ENCODE measurements around the gene ABI2.

Gene ABI2

DNA sequence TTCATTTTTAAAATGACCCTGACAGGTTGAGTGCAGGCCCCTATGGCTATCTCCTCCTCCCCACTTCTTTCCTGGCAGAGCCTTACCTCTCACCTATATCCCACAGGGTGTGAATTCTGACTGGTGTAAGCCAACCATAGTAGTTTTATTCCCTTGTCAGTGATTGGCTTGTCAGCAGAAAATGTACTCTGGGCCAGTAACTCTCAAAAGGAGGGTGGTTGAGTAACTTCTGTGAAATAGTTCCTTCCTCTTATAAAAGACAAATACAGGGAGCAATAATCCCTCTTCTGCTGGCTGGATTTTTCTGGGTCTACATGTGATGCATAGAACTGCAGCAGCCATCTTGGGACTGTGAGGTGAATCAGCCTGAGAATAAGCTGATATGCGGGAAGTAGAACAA lies 123.5 kb downstream of the ABI2 start:
- Histone ChIP-seq H3K18ac (ENCODE audit: low read length) (no peak overlapping the region), H4K12ac (ENCODE audit: low read depth, low read length) (no peak overlapping the region), H2AK5ac (ENCODE audit: low read length) (no peak overlapping the region), H2BK12ac (ENCODE audit: low read length) (no peak overlapping the region), H3K4me2 (ENCODE audit: low read length) (no peak overlapping the region), H2BK120ac (ENCODE audit: insufficient read depth, low read length, poor library complexity) (no peak overlapping the region), H3K27ac (ENCODE audit: low read depth, low read length) (no peak overlapping the region), H2AFZ (ENCODE audit: insufficient read depth, low read length, poor library complexity) (no peak overlapping the region), H3K79me1 (ENCODE audit: low read length) (no peaks in the 10 kb centered on the region), H3K4me3 (ENCODE audit: low read depth, low read length) (no peak overlapping the region), H2BK5ac (ENCODE audit: low read depth, low read length, poor library complexity) (no peak overlapping the region), H3K36me3 (ENCODE audit: control insufficient read depth in 1 of 2, insufficient read depth in 2 of 2, low read length in 2 of 2) (peaks cover 4 to 9% of the 10 kb centered on the region in 2 experiments), H3K4me1 (ENCODE audit: control insufficient read depth in 1 of 2, insufficient read depth in 2 of 2, low read length in 2 of 2) (peaks cover 0 to 3% of the 10 kb centered on the region in 2 experiments), H3K27me3 (ENCODE audit: insufficient read depth, low read length) (no peaks in the 10 kb centered on the region), H3K14ac (ENCODE audit: low read length) (no peak overlapping the region), H3K4ac (ENCODE audit: low read depth, low read length) (no peak overlapping the region), H3K9me3 (ENCODE audit: insufficient read depth, low read depth, low read length) (no peaks in the 10 kb centered on the region), H3K79me2 (ENCODE audit: control insufficient read depth, insufficient read depth, low read length, poor library complexity) (no peaks in the 10 kb centered on the region), H4K8ac (ENCODE audit: low read depth, low read length) (no peak overlapping the region), H4K91ac (ENCODE audit: low read depth, low read length) (no peak overlapping the region), H3K23ac (ENCODE audit: low read length) (no peak overlapping the region), H3K9ac (ENCODE audit: low read length) (no peak overlapping the region)
- no CpG with 5 or more reads among the region's 1 CpG for WGBS (ENCODE audit: extremely low coverage, insufficient coverage, insufficient read length)
- DNase-seq = peak; percentile 7 to 21

- H2BK12ac ChIP-seq (ENCODE audit: low read length) = no peak overlapping the region
- H3K79me1 ChIP-seq (ENCODE audit: low read length) = no peaks in the 10 kb centered on the region
- H3K27ac ChIP-seq (ENCODE audit: low read depth, low read length) = no peak overlapping the region
These were observed 125.8 kb downstream of the ABI2 start for GRCh38 chr2:203453858-203454451.

GRCh38 chr2:203455209-203455608 lies 127.0 kb downstream of the ABI2 start:
- H3K4me3 ChIP-seq (ENCODE audit: low read depth, low read length) = no peak overlapping the region
- no peaks in the 10 kb centered on the region for H3K79me2 ChIP-seq (ENCODE audit: control insufficient read depth, insufficient read depth, low read length, poor library complexity)
- no peak overlapping the region for H3K27ac ChIP-seq (ENCODE audit: low read depth, low read length)
- H3K9ac ChIP-seq (ENCODE audit: low read length) = no peak overlapping the region
- no peak overlapping the region for H2BK5ac ChIP-seq (ENCODE audit: low read depth, low read length, poor library complexity)
- H2AK5ac ChIP-seq (ENCODE audit: low read length) = no peak overlapping the region
- no peak for DNase-seq
- H2BK12ac ChIP-seq (ENCODE audit: low read length) = no peak overlapping the region
- WGBS (ENCODE audit: extremely low coverage, insufficient coverage, insufficient read length) = no CpG with 5 or more reads among the region's 3 CpGs
- H3K4me1 ChIP-seq (ENCODE audit: control insufficient read depth in 1 of 2, insufficient read depth in 2 of 2, low read length in 2 of 2) = peaks cover 0 to 3% of the 10 kb centered on the region in 2 experiments
- H3K14ac ChIP-seq (ENCODE audit: low read length) = no peak overlapping the region
- no peaks in the 10 kb centered on the region for H3K27me3 ChIP-seq (ENCODE audit: insufficient read depth, low read length)
- no peak overlapping the region for H4K12ac ChIP-seq (ENCODE audit: low read depth, low read length)
- no peak overlapping the region for H4K8ac ChIP-seq (ENCODE audit: low read depth, low read length)
- H4K91ac ChIP-seq (ENCODE audit: low read depth, low read length) = no peak overlapping the region
- no peaks in the 10 kb centered on the region for H3K9me3 ChIP-seq (ENCODE audit: insufficient read depth, low read depth, low read length)
- H3K23ac ChIP-seq (ENCODE audit: low read length) = no peak overlapping the region
- no peak overlapping the region for H2BK120ac ChIP-seq (ENCODE audit: insufficient read depth, low read length, poor library complexity)
- no peak overlapping the region for H3K18ac ChIP-seq (ENCODE audit: low read length)
- no peak overlapping the region for H2AFZ ChIP-seq (ENCODE audit: insufficient read depth, low read length, poor library complexity)
- H3K36me3 ChIP-seq (ENCODE audit: control insufficient read depth in 1 of 2, insufficient read depth in 2 of 2, low read length in 2 of 2) = peaks cover 14 to 15% of the 10 kb centered on the region in 2 experiments
- H3K4ac ChIP-seq (ENCODE audit: low read depth, low read length) = no peak overlapping the region
- H3K79me1 ChIP-seq (ENCODE audit: low read length) = no peaks in the 10 kb centered on the region
- no peak overlapping the region for H3K4me2 ChIP-seq (ENCODE audit: low read length)

More at GRCh38 chr2:203453858-203454451, 125.8 kb downstream of the ABI2 start:
- Histone ChIP-seq H3K14ac (ENCODE audit: low read length) (no peak overlapping the region), H2BK120ac (ENCODE audit: insufficient read depth, low read length, poor library complexity) (no peak overlapping the region), H4K8ac (ENCODE audit: low read depth, low read length) (no peak overlapping the region), H3K4me2 (ENCODE audit: low read length) (no peak overlapping the region), H3K4me1 (ENCODE audit: control insufficient read depth in 1 of 2, insufficient read depth in 2 of 2, low read length in 2 of 2) (peaks cover 0 to 3% of the 10 kb centered on the region in 2 experiments), H3K9ac (ENCODE audit: low read length) (no peak overlapping the region), H2BK5ac (ENCODE audit: low read depth, low read length, poor library complexity) (no peak overlapping the region), H3K18ac (ENCODE audit: low read length) (no peak overlapping the region), H2AFZ (ENCODE audit: insufficient read depth, low read length, poor library complexity) (no peak overlapping the region), H3K79me2 (ENCODE audit: control insufficient read depth, insufficient read depth, low read length, poor library complexity) (no peaks in the 10 kb centered on the region), H4K91ac (ENCODE audit: low read depth, low read length) (no peak overlapping the region), H3K4me3 (ENCODE audit: low read depth, low read length) (no peak overlapping the region), H2AK5ac (ENCODE audit: low read length) (no peak overlapping the region), H3K9me3 (ENCODE audit: insufficient read depth, low read depth, low read length) (no peaks in the 10 kb centered on the region), H3K36me3 (ENCODE audit: control insufficient read depth in 1 of 2, insufficient read depth in 2 of 2, low read length in 2 of 2) (peaks cover 14% of the 10 kb centered on the region in 2 experiments), H4K12ac (ENCODE audit: low read depth, low read length) (no peak overlapping the region), H3K4ac (ENCODE audit: low read depth, low read length) (no peak overlapping the region), H3K23ac (ENCODE audit: low read length) (no peak overlapping the region), H3K27me3 (ENCODE audit: insufficient read depth, low read length) (no peaks in the 10 kb centered on the region)
- WGBS (ENCODE audit: extremely low coverage, insufficient coverage, insufficient read length) = no CpG with 5 or more reads among the region's 1 CpG
- peak in 1 of 2 donors; percentile 71 for DNase-seq

- H3K18ac ChIP-seq (ENCODE audit: low read length) = no peak overlapping the region
These were observed 133.6 kb downstream of the ABI2 start for GRCh38 chr2:203461746-203462145.

More at GRCh38 chr2:203461746-203462145, 133.6 kb downstream of the ABI2 start:
- H3K4ac ChIP-seq (ENCODE audit: low read depth, low read length) = no peak overlapping the region
- no peaks in the 10 kb centered on the region for H3K79me2 ChIP-seq (ENCODE audit: control insufficient read depth, insufficient read depth, low read length, poor library complexity)
- no peak overlapping the region for H4K91ac ChIP-seq (ENCODE audit: low read depth, low read length)
- no peak overlapping the region for H3K23ac ChIP-seq (ENCODE audit: low read length)
- H3K27me3 ChIP-seq (ENCODE audit: insufficient read depth, low read length) = no peaks in the 10 kb centered on the region
- H3K4me1 ChIP-seq (ENCODE audit: control insufficient read depth in 1 of 2, insufficient read depth in 2 of 2, low read length in 2 of 2) = no peaks in the 10 kb centered on the region
- peaks cover 9 to 18% of the 10 kb centered on the region in 2 experiments for H3K36me3 ChIP-seq (ENCODE audit: control insufficient read depth in 1 of 2, insufficient read depth in 2 of 2, low read length in 2 of 2)
- no peak overlapping the region for H2BK120ac ChIP-seq (ENCODE audit: insufficient read depth, low read length, poor library complexity)
- no peak overlapping the region for H2BK12ac ChIP-seq (ENCODE audit: low read length)
- no peaks in the 10 kb centered on the region for H3K9me3 ChIP-seq (ENCODE audit: insufficient read depth, low read depth, low read length)
- no peak overlapping the region for H2BK5ac ChIP-seq (ENCODE audit: low read depth, low read length, poor library complexity)
- no peak overlapping the region for H4K12ac ChIP-seq (ENCODE audit: low read depth, low read length)
- H3K9ac ChIP-seq (ENCODE audit: low read length) = no peak overlapping the region
- H4K8ac ChIP-seq (ENCODE audit: low read depth, low read length) = no peak overlapping the region
- no peak for DNase-seq
- no peak overlapping the region for H3K14ac ChIP-seq (ENCODE audit: low read length)
- no peak overlapping the region for H2AFZ ChIP-seq (ENCODE audit: insufficient read depth, low read length, poor library complexity)
- no peak overlapping the region for H3K27ac ChIP-seq (ENCODE audit: low read depth, low read length)
- H3K4me2 ChIP-seq (ENCODE audit: low read length) = no peak overlapping the region
- H3K79me1 ChIP-seq (ENCODE audit: low read length) = no peaks in the 10 kb centered on the region
- no peak overlapping the region for H2AK5ac ChIP-seq (ENCODE audit: low read length)
- H3K4me3 ChIP-seq (ENCODE audit: low read depth, low read length) = no peak overlapping the region
